Measurements from ENCODE around the gene LANCL2.

DNA sequence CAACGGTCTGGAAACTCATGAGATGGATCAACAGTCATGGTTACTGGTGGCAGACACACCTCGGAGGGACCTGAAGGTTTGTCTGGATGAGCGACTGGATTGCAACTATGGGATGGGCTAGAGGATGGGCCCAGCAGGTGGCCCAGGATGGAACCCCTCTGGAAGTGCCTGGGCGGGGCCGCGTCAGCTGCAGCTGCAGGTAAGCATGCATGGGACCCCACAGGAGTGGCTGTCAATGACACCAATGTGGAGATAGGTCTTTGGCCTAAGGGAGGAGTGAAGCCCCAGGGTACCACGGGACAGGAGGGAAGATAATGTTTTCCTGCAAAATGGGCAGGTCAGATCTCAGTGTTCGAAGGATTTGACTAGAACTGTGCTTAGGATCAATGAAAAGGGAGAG lies 103.4 kb downstream of the LANCL2 start:
- TF ChIP-seq, protein P1, sequence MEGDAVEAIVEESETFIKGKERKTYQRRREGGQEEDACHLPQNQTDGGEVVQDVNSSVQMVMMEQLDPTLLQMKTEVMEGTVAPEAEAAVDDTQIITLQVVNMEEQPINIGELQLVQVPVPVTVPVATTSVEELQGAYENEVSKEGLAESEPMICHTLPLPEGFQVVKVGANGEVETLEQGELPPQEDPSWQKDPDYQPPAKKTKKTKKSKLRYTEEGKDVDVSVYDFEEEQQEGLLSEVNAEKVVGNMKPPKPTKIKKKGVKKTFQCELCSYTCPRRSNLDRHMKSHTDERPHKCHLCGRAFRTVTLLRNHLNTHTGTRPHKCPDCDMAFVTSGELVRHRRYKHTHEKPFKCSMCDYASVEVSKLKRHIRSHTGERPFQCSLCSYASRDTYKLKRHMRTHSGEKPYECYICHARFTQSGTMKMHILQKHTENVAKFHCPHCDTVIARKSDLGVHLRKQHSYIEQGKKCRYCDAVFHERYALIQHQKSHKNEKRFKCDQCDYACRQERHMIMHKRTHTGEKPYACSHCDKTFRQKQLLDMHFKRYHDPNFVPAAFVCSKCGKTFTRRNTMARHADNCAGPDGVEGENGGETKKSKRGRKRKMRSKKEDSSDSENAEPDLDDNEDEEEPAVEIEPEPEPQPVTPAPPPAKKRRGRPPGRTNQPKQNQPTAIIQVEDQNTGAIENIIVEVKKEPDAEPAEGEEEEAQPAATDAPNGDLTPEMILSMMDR (IDR thresholded peaks at IDR 0.05): no peak
- TF ChIP-seq POLR2A (IDR thresholded peaks at IDR 0.05): no peak

Data from uterus (tissue), 2 donors.